Activated T-cell treated with anti-CD3 and anti-CD28 coated beads for 48 hours (primary cell): ENCODE data around the gene BTG1.
"Not testable (repeated sequence)": the region's sequence is repeated elsewhere in the genome, so short reads cannot be mapped to it uniquely, and the experiment has no call there.

Source experiments
- DNase-seq: peaks from one replicate; pipeline ENCODE4 v3.0.0-alpha.2; 2020; ENCODE audit warnings: low read depth

The BTG1 gene

DNA sequence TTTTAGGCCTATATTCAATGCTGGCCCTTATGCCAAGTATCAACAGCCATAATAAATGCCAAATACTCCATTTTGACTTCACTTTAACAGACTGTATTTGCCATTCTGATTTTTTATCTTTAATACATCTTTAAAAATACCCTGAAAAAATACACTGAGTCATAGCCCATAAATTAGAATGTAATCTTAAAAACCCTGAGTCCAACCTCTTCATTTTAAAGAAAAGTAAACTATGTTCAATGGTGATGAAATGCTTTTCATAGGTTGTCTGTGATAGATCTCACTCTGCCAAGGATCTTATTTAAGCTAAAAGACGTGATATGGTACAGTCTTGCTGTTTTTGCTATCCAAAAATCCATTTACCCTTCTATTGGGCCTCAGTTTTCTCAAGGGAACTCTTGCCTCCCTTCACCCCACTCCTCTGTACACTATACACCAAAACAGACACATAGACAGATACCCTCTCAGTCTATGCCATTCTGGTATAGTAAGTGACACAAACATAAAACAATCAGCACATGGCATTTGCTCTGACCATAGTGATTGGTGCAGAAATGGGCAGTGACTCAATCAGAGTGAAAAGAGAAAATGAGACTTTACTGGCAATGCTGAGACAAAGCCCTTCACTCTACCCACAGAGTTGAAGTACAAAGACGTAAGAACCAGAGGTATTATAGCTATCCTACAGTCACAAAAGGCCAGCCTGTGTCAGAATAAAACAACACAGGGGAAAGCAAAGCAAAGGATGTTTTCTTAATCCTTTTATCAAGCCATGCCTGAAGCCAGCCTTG, 49.1 kb downstream of the BTG1 start:
- no peak for DNase-seq

- DNase-seq, result no peak
Measured at GRCh38 chr12:92094751-92095161, 50.9 kb downstream of the BTG1 start.

- DNase-seq, result not testable (repeated sequence)
Measured at GRCh38 chr12:92094301-92094700, 51.3 kb downstream of the BTG1 start.
